OCI-LY7 (cell line): Measurements from ENCODE around the gene GNG12.

Experiments
- CTCF ChIP-seq: fragments of 200-600 bp; sonication (generic); conservative IDR thresholded peaks from 2 replicates; pipeline ENCODE4 v1.5.1; 2014; ENCODE audit warnings: mild to moderate bottlenecking, antibody characterized with exemption, low read length, moderate library complexity, mixed read lengths
- EZH2phosphoT487 ChIP-seq: fragments of 200-600 bp; sonication (generic); IDR thresholded peaks from 2 replicates; pipeline ENCODE4 v1.6.1; 2018; ENCODE audit warnings: low read depth, borderline replicate concordance, mild to moderate bottlenecking, mixed run types, antibody characterized with exemption, low read length, moderate library complexity, mixed read lengths

- TF ChIP-seq CTCF (no peak), EZH2phosphoT487 (no peak)
Observed at GRCh38 chr1:67882196-67882958, 49.1 kb upstream of the GNG12 start.
